T-helper 22 cell (primary cell): ENCODE results near the gene RAD51B.
A peak's percentile ranks its signal among the peaks of the same experiment; 100 is the strongest.

Source experiments
- DNase-seq: peaks from one replicate; pipeline ENCODE4 v3.0.0-alpha.2; 2020; ENCODE audit warnings: low read depth

Gene RAD51B

DNA sequence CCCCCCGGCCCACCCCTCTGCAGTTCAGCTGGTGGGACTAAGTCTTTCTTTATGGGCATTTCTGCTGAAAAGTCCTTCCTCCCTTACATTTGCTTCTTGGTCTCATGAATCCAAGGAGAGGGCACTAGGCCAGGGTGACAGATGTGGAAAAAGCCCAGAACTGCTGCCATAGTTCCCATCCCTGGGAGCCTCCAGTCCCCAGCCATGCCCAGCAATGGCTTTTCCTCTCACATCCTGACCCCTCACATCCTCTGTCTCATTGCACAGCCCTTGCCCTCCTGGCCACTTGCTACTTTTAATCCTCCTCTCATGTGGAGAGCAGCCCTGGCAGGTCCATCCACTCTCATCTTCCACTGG is 850.8 kb downstream of the RAD51B start:
- DNase-seq: no peak

DNA sequence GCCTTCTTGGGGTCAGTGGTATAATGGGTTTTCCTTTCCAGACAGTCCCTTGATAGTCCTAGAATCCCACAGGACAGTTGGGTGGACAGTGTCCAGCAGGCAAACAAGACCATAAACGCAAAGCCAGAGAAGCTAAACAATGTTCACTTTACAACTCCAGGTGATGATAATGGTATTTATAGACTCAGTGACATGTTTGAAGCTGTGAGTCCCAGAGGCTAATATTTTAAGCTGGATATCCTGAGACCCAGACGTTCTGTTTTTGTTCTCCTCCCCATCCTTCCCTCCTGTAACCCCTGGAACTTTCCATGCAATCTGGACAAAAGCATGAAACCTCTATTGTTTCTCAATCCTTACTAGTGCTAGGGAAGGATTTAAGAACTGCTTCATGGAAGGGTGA is 852.3 kb downstream of the RAD51B start:
- DNase-seq: no peak

DNA sequence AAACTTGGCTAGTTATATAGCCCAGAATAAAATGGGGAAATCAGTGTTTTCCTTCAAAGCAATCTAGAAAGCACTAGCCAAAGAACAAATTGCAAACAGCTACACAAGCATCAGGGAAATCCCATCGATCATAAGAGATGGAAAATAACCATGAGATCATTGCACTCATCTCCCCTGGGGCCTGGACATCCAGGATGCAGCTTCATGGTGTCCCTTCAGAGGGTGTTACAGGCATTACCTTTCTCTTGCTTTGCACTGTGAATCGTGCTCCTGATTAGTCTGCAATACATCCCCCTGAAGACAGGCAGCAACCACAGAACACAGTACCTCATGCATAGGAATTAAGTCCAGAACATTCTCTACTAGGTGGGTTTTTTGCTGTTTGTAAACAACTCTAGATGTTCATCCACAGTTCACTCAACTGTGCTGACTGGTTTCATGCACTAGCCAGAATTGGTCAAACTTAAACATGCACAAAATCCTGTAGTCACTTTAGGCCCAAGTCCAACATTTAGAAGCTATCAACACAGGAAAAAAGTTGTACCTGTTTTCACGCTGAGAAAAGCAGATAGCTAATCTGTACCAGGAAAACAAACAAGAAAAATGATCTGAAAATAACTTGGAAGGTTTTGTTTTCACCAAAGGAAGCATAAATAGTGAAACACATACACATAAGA is 853.2 kb downstream of the RAD51B start:
- no peak for DNase-seq

DNA sequence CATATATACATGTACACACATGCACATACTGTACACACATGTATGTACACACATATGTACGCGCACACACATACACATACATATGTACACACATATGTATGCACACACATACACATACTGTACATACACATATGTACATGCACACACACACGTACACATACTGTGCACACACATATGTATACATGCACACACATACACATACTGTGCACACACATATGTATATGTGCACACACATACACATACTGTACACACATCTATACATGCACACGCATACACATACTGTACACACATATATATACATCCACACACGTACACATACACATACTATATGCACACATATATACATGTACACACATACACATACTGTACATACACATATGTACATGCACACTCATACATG is 853.9 kb downstream of the RAD51B start:
- DNase-seq: no peak

DNA sequence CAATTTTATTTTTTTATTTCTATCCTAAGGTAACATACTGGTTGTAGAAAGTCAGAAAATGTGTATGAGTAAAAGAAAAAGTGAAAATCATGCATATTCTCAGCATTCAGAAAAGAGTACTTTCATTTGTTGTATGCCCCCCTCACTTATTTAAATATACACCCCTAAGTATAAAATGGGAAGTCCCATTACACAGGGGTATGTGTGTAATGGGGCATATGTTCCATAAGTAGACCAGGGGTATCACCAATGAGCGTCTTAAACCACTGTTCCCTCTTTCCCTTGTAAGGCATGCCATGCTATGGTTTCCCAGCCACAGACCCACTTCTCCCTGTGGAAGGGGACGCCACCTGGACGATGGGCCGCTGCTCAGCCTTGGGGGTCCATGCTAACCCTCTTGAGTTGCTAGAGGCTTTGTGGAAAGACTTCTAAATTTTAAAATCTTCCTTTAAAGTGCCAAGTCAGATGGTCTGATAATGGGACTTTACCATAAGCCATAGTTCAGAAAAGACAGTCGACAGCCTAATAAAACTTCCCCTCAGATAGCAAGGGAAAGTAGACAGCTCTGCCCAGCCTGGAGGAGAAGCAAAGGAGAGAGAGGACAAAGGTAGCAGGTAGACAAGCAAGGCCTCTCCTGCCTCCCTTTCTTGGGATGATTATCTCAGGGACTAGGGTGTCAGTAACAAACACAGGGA is 855.1 kb downstream of the RAD51B start:
- no peak for DNase-seq

DNA sequence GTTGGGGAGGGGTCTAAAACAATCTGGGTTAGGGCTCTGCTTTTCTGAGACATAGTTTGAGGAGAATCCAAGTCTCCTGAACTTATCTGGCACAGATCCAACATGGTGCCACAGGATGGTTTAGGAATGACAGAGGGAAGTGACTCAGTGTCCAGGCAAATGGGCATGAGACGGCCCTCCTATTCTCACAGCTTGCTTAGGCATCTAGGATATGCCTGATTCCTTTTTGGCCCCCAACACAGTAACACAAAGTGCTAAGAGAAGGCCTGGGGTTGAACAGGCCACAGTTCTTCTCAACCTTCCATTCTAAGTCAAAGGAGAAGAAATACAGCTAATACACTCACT is 855.6 kb downstream of the RAD51B start:
- DNase-seq: no peak

DNA sequence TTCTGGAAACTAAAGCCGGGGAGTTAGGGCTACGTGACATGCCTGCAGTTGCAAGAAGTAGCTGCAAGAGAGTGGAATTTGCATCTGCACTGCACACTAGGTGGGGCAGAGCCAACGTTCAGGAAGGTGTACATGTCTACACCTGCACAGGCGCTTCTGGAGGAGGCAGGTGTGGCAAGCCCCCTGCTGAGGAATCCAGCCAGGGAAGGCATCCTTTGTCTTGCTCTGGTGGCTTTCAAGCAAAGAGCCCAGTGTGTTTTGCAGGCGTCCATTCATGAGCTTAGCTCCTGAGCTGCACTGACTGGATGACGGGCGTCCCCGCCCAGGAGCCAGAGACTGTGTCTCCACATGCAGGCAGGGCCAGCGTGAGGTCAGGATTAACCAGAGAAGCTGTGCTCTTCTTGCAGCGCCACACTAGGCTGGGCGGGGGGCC is 856.9 kb downstream of the RAD51B start:
- no peak for DNase-seq

DNA sequence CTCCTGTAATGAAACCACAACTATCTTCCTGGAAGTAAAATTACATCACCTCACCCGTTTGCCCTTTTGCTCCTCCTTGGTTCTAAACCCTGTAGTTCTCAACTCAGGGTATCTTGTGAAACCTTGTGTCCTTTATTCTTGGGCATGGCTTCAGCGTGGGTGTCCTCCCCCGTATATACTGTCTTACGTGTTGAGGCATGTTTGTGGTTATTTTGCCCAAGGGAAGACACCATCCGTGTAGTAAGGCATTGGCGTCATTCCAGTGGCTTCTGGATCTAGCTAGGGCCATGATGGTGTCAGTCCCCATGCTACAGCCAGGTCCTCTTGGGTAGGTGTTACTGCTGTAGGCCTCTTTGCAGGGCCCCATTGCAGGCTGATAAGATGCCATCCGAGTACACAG is 857.9 kb downstream of the RAD51B start:
- DNase-seq: no peak

DNA sequence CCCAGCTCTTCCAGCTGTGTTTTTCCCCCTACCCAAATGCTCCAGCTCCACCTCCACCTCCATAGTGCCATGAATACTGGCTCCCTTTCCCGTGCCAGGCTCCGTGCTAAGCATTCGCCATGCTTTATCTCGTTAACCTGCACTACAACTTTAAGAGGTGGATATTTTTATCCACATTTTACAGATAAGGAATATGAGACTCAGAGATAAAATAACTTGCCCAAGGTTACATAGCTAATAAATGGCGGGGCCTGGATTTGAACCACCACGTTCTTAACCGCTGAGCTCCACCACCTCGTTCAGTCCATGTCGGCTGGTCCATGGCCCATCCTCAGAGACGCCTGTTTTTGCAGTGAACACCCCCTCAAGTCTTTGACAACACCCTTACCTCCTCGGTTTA is 858.3 kb downstream of the RAD51B start:
- no peak for DNase-seq

DNA sequence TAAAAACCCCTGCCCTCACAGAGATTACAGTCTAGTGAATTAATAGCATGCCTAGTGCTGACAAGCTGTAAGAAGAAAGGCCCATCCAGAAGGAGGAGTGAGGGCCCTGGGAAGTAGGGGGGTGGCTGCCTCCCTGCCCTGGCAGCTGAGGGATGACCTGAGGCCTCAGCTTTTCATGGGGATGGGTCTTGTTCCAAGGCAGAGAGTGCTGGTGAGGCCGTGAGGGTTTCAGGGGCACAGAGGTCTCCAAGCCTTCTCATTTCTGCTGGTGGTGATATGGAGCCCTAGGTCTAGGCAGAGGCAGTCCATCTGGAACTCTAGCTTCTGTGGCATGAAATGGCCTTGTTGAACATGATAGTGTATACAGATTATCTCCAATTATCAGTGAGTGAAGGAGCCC is 858.9 kb downstream of the RAD51B start:
- no peak for DNase-seq

DNA sequence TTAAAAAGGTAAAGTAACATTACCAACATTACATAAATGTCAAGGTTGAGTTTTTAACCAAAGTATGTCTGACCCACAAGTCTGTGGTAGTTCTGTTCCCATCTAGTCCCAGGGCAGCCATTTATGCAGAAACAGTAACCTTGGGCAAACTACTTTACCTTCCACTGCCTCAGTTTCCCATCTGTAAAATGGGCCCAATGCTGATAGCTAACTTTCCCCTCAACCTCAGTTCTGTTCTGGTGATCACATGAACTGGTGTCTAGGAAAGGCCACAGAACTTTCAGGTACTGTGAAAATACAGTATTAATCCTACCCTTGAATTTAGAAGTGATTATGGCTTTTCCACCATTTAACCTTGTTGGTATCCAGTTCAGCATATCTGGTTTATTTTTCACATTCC is 859.7 kb downstream of the RAD51B start:
- no peak for DNase-seq

DNA sequence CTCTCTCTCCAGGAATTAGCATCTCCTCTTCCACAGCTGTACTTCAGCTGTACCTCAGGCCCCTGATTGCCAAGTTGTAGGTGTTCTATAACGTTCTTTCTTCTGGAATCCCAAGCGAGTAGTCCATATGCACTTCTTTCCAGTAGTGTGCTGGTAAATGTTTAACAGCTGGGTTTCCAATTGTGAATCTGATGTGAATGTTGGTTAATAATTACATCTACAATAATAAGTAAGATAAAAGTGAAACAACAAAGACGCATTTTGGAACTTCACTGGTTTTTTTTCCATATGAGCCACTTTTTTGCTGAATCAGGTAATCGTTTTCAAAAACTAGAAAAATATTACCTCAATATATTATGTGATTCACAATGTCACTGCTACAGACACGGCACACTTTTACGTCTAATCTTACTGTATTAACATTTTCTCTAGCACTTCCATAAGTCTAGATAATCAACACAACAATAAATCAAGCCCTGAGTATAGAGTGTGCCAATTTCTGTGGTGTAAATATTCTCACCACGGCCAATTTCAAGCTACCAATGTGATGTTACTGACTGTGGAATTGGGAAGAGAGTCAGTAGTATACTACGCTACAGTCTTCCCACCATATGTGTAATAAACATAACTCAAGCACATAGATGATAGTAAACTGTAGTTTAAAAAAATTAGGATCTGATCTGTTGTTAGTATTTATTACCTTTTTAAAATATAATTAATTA is 860.3 kb downstream of the RAD51B start:
- DNase-seq: no peak

DNA sequence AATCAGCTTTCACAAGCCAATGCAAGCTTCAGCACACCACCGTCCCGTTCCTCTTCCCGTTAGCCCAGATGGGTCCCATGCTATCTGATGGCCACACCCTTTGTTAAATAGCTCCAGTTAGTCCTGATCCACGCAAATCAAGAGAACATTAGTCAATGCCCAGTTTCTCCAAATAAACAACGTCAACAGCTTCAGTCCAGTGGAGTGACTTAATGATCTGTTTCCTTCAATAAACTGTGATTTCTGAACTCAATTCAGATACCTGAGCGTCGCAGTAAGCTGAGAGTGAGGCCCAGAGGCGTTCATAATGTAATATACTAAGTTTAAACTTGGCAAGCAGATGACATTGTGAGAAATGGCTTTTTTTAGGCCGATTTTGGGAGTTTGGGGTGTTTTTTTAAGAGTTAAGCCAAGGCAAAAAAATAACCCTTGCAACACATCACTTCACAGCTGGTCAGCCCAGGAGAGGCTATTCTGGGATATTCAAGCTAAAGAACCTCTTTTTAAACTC is 861.0 kb downstream of the RAD51B start:
- DNase-seq: no peak

DNA sequence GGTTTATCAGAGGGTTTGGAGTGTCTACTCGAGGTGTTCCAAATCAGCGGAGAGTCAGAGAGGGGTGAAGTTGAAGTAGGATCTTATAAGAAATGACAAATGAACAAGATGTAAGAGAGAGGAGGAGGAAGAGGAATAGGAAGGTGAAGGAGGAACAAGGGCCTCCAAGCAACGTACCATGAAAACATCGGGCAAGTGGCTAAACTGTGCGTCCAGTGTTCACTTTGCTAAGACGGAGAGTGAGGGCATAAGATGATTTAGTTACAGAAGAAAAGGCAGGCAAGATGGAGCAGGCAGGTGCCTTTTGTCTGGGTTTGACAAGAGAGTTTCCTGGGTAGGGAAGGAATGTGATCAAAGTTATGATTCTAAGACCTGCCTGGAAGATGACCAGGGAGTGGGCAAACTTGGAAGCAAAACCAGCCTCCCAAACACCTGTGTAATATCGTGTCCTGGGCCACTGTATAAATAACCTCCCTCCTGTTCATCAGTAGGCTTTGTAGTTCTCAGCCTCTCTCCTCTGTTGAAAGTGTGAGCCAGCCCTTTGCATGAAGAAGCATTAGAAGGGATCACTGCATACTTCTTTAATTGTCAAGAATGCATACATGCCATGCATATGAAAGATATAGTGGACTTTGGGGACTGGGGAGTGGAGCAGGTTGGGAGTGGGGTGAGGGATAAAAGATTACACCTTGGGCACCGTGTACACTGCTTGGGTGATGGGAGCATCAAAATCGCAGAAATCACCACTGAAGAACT is 861.9 kb downstream of the RAD51B start:
- no peak for DNase-seq

DNA sequence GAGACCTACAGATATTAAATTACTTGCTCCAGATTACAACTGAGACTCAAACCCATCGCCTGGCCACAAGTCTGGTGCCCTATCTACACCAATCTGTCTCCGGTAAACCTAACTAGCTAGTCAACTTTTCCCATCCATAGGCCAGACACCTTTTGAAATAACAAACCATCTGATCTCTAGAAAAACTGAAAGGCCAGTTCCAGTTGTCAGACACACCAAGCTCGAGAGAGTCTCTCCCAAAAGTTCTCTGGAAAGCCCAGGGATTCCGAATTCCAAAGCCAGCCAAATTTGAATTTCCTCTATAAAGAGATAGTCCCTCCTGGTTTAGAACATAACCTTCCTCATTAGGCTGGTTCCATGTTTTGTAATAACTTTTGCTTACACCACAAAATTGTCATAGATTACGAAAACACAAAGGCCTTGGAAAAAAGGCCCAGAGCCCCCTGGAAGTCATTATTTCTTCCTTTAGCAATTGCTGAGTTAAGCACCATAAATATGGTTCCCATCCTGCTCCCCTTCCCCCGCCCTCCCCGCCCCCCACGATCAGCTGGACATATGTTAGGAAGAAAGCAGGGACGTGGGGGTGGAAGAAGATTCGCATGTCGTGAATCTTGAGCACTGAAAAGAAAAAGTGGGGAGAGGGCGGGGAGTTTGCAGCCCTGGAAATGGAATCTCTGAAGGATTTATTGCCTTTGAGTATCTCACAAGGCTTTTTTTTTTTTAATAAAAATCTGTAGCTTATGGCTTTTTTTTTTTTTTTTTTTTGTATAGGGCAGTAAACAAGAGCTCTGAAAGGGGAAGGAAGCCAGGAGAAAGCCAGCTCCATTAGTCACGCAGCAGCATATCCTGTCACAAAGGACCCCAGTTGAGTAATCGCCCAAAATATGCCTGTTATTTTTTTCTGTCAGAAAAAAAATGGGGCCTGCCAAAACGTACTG is 862.9 kb downstream of the RAD51B start:
- peak; percentile 50 for DNase-seq

DNA sequence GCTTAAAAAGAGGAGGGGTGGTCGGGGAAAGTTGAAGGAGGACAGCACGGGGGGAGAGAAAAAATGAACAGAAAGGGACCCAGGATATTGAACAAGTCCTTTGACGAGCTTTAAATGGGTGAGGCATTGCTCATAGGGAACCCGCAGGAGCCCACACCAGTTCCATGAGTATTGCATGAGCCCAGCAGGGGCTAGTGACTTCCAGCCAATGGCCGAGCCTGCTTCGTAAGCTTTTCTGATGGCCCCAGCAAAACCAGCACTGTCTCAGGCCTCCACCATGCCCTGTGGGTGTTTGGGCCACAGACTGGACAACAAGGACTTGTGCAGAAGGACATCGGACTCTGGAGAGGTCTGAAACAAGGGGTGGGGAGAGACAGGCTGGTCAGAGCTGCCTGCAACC is 863.7 kb downstream of the RAD51B start:
- no peak for DNase-seq

DNA sequence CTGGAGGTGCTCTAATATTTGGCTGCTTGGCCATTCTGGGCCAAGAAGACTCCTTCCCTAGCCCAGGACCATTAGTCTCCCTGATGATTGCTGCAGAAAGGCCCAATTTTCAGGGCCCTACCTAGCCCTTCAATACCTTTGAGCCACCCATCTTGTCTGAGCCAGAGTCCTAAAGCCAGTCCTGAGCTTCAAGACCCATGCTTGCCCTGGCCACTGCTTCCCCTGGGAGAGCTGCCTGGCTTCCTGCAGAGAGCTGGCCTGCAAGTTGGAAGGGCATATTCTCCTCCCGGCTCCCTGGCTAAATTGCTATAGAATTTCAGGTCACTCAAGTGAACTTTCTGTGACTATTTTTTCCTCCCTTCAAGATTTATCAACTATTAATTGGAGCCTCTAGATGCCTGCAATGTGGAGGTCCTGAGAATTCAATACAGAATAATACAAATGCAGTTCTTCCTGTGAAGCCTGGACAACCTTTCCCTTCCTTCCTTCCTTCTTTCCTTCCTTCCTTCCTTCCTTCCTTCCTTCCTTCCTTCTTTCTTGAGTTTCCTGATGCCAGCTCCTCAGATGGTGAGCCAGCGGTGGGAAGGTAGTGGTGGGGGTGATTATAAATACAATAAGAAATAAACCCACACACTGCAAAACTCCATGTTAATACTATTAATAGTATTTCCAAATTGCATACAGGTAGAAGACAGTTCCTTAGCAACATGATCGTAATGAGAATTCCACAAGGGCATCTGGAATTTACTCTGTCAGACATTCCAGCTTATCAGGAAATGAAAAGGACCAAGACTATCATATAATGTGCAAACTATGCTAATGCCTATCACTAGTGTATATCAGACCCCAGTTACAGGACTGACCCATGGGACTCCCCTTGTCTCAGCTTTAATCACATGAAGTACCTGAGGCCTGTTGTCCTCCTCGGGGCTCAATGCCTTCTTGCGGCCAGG is 865.2 kb downstream of the RAD51B start:
- DNase-seq: no peak

DNA sequence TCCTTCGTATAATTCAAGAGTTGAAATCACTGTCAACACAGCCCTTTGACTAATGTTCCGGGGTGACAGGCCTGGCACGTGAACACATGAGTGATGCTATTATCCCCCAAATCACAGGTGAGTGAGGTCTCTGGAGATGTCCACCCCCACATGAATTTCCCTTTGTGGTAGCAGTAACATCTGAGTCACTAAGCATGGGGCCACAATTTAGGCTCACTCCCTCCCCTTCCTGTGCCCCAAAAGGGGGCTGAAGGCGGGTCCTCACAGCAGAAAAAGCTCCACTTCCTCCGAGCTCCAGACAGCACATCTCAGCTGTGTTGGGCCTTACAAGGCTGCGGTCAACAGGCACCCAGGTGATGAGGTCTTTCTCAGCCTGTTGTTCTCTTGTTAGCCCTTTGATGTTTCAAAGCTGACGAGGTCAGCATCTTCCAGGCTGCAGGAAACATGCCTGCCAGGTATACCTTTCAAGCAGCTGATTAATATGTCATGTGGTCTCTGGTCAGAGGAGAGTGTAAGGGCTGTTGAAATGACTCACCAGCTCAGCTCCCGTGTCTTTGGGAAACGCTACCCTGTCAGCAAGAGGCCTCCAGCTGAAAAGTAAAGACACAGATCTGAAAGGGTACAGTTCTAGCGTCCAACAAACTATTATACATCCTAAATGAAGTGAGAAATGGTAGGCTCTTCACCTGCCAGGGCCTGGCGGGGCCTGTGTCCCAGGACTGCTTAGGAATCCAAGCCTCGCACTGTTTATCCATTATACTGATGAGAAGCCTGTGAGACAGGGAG is 866.0 kb downstream of the RAD51B start:
- peak; percentile 90 for DNase-seq

DNA sequence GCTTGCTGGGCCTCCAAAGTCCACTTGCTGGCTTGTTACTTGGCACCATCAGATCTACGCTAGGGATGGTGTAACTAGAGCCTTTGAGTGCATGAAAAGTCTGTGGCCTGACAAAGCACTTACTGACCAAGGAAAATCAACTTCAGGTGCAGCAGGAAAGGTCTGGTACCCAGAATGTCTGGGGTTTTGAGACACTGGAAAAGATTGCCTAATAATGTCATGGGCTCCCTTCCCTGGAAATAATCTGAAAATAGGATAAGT is 866.6 kb downstream of the RAD51B start:
- DNase-seq: no peak

DNA sequence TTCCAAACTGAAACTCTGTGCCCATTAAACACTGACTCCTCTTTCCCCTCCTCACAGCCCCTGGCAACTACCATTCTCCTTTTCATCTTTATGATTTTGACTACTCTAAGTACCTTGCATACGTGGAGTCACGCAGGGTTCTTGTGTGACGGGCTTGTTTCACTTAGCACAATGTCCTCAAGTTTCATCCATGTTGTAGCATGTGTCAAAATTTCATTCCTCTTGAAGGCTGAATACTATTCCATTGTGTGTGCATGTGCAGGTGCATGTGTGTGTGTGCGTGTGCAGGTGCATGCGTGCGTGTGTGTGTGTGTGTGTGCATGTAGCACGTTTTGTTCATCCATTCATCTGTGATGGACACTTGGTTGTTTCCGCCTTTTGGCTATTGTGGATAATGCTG is 867.1 kb downstream of the RAD51B start:
- DNase-seq: no peak
